NCI-H1436 treated with DMSO at 0.1 percent for 48 hours (cell line): ENCODE measurements around the gene SPX.

Experiments used
- DNase-seq: peaks from one replicate; lab custom pipeline; 2025; lab: John Stamatoyannopoulos, UW

Gene SPX

DNA sequence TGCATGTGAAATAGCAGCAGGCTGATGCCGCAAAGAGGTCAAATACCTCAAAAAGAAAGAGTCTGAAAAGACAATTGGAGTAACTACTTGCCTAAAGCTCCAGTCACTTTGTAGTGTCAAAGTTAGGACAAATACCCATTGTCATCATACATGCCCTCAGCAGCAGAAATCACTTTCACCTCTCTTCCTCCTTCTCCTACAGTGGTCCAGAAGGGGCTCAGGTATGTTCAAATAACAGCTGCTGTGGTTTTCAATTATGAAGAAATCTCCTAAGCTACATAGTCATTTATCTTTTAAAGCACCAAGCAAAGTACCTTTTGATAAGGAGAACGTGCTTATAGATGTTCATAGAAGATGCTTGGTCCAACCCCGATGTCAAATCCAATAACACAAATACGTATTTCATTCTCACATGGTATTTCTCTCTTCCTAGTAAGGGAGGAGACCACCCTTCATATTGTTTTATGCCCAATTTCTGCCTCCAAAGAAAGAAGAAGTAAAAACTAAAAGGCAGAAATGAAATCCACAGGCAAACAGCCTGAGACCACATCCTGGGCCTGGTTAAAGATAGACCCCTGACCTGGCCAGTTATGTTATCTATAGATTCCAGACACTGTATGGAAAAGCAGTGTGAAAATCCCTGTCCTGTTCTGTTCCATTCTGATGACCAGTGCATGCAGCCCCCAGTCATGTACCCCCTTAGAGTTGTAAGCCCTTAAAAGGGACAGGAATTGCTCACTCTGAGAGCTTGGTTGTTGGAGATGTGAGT, 54.8 kb downstream of the SPX start:
- DNase-seq = no peak
